ENCODE data around the gene MAD2L2.
"Not testable (repeated sequence)": the region's sequence is repeated elsewhere in the genome, so short reads cannot be mapped to it uniquely, and the experiment has no call there.

Gene MAD2L2

DNA sequence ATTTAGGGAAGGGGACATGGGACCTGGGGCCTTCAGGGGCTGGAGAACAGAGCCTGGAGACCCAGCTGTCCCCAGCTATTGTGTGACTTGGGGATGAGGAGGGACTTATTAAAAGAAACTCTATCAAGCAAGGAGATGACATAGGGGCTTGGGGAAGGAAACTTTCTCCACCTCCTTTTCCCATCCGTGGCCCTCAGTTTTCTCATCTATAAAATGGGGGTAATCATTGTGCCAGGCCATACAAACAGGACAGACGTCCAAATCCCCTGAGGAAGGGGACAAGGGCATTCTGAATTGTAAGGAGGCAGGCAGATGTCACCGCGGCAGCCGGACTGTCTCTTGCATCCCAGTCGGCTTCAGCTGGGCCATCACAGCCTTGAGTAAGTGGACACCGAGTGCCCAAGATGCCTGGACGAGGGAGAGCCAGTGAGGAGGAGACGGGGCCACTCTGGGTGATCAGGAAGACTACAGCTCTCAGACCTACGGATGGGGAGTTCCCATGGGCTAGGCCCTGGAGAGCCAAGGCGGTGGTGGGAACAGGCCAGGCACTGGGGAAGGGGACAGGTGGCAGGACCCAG, 28.7 kb downstream of the MAD2L2 start:
- DNase-seq = no peak

GRCh38 chr1:11651017-11651416, 29.9 kb downstream of the MAD2L2 start:
- DNase-seq = no peak

GRCh38 chr1:11650331-11650991, 30.5 kb downstream of the MAD2L2 start:
- DNase-seq = peak; percentile 57

GRCh38 chr1:11649624-11650330, 31.2 kb downstream of the MAD2L2 start:
- DNase-seq = no peak

DNA sequence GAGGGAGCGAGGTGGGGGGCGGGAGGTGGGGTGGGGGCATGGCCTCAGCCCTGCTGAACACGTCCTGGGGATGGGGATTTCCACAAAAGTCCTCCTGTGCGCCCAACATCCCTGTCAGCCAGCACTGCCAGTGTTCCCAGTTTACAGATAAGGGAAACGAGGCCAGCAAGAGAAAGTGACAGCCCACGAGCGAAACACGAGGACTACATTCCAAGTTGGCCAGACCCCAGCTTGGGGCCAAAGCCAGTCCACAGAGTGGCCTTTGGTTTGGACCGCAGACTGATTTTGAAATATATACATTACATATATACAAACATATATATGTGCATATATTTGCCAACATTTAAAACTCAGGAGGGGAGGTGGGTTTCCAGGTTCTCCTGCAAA, 31.7 kb downstream of the MAD2L2 start:
- DNase-seq = no peak

DNA sequence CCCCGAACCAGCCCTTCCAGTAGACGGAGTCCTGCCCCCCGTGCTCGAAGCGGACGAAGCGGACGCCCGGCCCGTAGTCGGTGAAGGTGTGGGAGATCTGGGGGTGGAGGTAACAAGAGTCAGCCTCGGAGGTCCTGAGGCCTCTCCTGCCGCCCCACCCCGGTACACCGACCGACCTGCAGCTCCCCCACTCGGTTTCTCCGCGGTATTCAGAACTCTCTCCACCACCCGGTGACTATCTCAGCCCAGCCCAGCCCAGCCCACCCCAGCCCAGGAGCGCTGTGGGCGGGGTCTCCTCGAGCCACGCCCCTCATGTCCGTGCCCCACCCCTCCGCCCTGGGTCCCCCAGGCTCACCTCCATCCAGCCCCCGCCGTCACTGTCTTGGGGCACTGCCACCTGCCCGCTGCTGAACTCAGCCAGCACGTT, 32.2 kb downstream of the MAD2L2 start:
- no peak for DNase-seq

DNA sequence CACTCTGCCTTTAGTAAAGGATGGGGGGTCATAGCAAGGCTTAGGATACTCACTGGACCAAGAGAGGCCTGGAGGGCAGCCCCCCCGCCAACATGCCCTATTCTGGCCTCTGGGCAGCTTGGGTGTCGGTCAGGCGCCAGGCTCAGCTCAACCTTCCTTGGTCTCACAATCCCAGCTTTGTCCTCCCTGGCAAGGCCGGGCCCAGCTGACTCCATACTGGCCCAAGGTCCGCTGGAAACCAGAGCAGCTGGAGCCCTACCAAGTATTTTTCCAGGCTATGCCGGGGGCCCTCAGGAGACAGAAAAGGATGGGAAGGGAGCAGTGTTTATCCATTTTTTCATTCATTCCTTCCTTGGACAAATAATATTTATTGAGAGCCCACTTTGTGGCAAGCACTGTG, 32.9 kb downstream of the MAD2L2 start:
- DNase-seq = no peak

DNA sequence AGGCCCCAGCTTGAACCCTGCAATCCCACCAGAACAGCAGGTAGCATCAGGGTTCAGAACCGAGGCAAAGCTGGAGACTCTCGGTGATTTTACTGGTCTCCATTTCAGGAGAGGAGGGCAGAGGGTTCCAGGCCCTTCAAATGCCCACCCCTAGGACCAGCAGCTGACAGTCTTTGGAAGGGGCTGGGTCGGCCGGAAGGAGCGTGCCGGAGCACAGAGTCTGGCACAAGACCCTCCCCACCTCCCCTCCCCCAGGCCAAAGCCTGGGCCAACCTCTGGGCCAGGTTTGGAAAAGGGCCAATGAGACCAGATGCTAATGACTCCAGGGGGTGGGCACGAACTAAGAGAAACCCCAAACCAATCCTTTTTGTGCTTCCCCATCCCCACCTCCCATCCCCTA, 33.6 kb downstream of the MAD2L2 start:
- no peak for DNase-seq

DNA sequence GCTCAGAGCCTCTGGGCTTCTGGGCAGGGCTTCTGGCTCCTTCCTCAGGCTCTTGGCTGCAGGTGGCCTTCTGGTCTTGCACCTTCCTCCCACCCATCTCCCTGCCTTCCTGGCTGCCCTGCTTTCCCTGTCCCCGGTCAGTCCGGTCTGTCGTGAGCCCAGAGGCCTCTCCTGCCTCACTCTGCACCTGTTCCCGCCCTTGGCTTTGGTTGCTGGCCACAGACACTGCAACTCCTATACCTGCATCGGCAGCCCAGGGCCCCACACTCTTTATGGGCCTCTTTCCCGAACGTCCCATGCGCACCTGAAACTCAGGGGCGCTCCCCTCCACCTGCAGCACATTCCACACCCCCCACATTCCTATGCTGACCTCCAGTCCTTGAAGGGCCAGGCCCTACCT, 34.6 kb downstream of the MAD2L2 start:
- no peak for DNase-seq

GRCh38 chr1:11645670-11646265, 35.2 kb downstream of the MAD2L2 start:
- peak; percentile 77 for DNase-seq

- DNase-seq = no peak
These were observed 35.7 kb downstream of the MAD2L2 start for GRCh38 chr1:11645270-11645669.

DNA sequence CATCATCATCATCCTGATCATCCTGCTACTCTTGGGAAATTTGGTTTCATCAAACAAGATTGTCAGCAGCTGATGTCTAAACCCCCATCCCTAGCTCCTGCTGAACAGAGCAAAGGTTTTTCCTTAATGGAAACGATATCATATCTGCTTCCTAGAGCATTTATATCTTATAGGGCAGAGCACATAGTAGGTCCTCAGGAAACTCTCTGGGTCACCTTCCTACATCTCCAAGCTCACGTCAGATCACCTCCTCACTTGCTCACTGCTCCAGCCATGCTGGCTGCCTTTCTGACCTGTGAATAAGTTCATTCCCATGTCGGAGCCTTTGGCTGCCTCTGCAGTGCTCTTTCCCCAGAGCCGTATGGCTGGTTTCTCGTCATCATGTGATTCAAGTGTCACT, 37.2 kb downstream of the MAD2L2 start:
- DNase-seq = no peak

DNA sequence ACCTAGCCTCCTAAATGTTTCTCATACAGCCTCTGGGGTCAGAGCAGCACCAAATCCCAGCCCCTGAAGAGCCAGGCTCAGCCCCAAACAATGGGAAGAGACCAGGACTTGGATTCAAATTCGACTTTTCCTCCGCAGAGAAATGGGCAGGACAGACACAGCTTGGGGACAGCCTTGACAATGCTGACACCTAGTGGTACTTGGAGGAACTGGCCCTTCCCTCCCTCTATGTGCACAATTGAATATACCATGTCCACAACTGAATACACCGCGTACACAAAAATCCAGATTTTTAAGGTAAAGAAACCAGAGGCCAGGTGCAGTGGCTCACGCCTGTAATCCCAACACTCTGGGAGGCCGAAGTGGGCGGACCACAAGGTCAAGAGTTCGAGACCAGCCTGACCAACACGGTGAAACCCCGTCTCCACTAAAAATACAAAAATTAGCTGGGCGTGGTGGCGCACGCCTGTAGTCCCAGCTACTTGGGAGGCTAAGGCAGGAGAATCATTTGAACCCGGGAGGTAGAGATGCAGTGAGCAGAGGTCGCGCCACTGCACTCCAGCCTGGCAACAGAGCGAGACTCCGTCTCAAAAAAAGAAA, 38.4 kb downstream of the MAD2L2 start:
- not testable (repeated sequence) for DNase-seq

- DNase-seq = no peak
These were observed 39.1 kb downstream of the MAD2L2 start for GRCh38 chr1:11641776-11642305.

DNA sequence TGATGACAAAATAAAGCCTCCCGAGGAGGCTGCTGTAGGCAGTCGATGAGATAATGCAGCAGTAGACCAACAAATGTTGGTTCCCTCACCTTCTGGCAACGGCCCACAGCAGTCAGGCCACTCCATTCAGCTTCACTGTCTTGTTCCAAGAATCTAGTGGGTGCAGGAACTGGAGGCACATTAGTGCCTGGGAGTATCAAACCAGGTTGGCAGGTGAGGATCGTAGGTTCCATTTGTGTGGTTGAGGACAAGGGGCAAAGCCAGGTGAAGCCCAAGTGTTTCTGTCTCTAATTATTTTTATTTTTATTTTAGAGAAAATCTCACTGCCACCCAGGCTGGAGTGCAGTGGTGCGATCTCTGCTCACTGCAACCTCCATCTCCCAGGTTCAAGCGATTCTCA, 40.0 kb downstream of the MAD2L2 start:
- DNase-seq = no peak

DNA sequence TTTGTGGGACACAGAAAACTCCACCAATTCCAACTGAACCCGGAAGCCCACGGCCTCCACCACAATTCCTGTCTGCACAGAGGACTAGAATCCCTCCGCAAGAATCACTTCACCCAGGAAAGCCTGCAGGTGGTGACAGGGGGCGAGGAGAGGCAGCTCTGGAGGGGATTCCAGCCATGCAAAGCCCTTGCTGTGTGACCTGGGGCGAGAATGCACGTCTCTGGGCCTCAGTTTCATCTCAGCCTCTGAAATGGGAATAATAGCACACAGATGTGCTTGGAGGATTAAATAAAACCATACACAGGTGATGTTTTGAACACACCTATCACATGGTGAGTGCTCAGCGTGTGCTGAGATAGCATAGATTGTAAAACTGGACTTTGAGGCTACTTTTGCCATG, 40.8 kb downstream of the MAD2L2 start:
- DNase-seq = no peak

DNA sequence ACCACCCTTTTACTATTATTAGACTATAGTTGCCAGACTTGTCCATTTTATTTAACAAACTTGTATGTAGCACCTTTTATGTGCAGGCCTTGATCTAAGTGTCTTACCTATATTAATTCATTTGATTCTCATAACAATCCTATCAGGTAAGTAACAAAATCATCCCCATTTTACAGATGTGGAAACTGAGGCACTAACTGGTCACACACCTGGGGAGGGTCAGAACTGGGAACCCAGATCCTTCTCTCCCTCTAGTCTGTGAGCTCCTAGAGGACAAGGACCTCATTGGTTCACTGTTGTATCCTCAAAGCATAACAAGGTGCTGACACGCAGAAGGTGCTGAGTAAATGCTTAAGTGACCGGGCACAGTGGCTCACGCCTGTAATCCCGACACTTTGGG, 41.6 kb downstream of the MAD2L2 start:
- DNase-seq = no peak

- DNase-seq = no peak
These were observed 42.8 kb downstream of the MAD2L2 start for GRCh38 chr1:11638121-11638520.

GRCh38 chr1:11634365-11635192, 46.4 kb downstream of the MAD2L2 start:
- DNase-seq = no peak

GRCh38 chr1:11629184-11630016, 51.5 kb downstream of the MAD2L2 start:
- DNase-seq = no peak

DNA sequence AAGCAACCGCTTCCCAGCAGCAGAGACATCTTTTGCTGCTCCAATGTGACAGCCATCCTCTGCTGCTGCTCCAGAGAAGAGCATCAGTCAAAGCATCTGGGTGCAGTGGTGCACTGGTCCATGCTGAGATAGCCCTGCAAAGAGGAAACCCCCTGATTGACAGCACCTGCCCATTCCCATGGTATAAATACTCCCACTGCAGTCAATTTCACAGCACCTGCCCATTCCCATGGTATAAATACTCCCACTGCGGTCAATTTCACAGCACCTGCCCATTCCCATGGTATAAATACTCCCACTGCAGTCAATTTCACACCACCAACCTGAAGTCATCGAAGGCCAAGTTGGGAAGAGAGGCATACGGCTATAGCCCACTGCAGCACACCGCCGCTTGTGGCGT, 52.2 kb downstream of the MAD2L2 start:
- DNase-seq = no peak

DNA sequence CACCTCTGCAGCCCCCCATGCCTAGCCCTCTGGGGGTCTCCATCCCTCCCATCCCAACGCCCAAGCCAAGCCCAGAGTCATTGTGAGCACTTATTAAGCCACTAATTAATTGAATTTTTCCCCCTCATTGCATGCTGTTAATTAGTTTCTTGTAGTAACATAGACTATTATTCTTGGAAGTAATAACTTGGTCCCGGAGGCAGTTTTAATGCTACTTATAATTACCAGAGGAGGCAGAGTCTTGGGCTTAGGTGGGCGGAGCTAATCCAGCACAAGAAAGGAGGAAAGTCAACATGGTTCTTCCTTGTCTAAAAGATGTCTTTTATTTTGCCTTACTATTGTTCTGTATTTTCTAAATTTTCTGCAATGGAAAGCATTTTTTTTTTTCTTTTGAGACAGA, 54.4 kb downstream of the MAD2L2 start:
- DNase-seq = no peak

All from SHP77 treated with DMSO at 0.1 percent for 48 hours (cell line).